Raji (cell line): ENCODE results near the gene MYO1B.

Experiments used
- POLR2A ChIP-seq: IDR thresholded peaks from 2 replicates; pipeline ENCODE4 v1.6.1; 2011; ENCODE audit warnings: low read depth, low read length, control low read depth; ENCODE audit not compliant: insufficient read depth

The MYO1B gene

DNA sequence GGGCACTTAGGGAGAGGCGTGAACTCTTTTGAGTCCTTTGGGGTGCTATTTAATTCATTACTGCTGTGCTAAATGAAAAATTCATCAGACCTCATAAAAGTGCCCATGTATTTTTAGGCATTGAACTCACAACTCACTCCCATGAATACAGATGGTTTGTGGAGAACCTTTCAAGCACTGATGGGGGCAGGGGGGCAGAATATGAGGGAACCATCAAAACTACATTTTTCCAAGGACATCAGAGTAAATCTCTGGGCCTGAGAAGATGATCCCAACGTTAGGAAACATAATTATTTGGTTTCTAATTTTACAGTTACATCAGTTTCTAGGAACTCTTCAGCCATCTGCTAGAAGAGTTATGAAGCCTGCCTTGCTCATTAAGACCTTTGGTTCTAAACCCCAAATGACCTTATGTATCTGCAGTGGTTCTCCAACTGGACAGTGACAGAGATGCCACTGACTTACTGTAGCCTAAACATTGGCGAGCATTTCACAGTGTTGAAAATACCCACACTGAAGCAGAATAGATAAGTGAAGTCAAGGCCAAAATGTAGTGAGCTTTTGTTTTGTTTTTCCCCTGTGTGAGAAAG is 90.8 kb downstream of the MYO1B start:
- TF ChIP-seq POLR2A: no peak

DNA sequence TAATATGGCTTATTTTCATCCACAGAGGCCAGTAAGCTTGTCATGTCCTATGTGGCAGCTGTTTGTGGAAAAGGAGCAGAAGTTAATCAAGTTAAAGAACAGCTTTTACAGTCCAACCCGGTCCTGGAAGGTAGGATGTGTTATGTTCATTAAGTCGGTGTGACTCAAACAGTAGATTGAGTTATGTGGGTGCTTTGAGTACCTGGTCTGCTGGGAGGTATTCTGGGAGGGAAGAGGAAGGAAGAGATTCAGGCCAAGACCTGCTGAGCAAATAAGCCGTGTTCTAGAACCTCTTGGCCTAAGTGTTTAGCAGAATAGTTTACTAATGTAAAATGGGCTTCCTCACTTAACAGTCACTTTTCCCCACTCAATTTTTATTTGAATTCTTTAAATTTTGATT is 96.2 kb downstream of the MYO1B start:
- no peak for TF ChIP-seq POLR2A

- TF ChIP-seq POLR2A: no peak
These were observed 98.7 kb downstream of the MYO1B start for GRCh38 chr2:191343796-191344338.

GRCh38 chr2:191345788-191346187 is 100.6 kb downstream of the MYO1B start:
- no peak for TF ChIP-seq POLR2A

DNA sequence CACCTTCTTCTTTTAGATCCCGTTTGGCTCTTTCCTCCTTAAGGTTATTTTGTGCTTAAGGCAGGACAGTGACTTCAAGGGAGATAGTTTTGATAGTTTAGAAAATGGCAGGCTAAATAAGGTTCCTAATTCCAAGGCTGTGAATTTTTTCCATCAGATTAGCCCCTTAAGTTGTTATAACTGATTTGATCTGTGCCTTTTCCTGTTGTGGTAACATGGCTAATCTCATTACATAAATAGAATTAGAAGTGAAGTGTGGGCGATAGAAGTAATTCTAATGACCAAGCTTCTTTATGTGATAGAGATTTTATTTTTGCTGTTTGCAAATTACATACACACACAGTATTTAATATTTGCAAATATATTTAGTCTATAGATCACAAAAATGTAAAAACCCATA is 102.0 kb downstream of the MYO1B start:
- no peak for TF ChIP-seq POLR2A

DNA sequence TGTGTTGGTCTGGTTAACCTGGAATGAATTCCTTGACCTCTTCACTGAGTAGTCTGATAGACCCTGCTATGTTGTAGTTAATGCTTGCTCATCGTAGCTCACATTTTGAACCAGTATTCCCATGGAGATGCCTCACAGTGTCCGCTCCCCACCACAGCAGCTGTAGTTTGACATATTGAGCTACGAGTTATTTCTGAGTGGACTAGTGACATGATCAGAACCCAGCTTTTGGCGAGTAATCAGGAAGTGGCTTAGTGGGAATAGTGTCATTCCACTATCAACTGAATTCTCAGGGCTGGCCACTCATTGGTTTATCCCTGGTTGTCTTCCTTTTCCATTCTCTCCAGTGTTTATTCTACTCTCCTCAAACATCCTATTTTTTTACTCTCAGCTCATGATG is 102.7 kb downstream of the MYO1B start:
- no peak for TF ChIP-seq POLR2A

GRCh38 chr2:191349990-191350389 is 104.8 kb downstream of the MYO1B start:
- TF ChIP-seq POLR2A: no peak

DNA sequence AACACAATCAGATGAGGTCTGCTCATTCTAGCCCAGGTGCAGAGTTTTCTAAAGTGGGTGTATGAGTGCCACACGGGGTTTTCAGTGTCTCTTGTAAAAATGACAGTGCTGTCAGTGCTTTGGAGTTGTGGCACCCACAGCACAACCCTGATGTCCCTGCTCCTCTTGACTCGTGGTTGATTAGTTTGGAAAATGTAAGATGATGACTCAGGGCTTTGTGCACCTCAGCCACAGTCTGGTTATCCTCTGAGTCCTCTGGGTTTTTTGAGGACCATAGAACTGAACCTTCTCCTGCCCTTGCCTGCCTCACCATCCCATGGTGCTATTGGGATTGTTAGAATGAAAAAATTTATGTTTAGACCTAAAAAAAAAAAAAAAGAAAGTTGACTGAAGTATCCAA is 105.6 kb downstream of the MYO1B start:
- TF ChIP-seq POLR2A: no peak

GRCh38 chr2:191351298-191351697 is 106.1 kb downstream of the MYO1B start:
- TF ChIP-seq POLR2A: no peak

GRCh38 chr2:191351921-191352320 is 106.7 kb downstream of the MYO1B start:
- TF ChIP-seq POLR2A: no peak

DNA sequence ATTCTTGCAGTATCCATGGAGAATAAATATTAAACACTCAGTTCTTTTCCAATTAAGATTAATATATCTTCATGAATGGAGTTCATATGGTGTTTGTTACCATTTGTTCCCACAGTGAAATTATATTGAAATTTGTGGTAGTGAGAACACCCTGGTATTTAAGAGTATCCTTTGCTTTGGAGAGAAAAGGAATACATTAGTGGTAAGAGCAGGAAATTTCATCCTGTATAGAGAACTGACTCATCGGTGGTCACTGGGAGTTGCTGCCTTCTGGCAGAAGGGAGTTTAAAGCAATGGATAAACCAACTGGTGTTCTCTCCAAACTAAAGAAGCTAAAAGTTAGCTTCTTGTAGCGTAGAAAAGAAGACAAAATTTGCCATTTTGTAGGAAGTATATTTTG is 107.3 kb downstream of the MYO1B start:
- TF ChIP-seq POLR2A: no peak

DNA sequence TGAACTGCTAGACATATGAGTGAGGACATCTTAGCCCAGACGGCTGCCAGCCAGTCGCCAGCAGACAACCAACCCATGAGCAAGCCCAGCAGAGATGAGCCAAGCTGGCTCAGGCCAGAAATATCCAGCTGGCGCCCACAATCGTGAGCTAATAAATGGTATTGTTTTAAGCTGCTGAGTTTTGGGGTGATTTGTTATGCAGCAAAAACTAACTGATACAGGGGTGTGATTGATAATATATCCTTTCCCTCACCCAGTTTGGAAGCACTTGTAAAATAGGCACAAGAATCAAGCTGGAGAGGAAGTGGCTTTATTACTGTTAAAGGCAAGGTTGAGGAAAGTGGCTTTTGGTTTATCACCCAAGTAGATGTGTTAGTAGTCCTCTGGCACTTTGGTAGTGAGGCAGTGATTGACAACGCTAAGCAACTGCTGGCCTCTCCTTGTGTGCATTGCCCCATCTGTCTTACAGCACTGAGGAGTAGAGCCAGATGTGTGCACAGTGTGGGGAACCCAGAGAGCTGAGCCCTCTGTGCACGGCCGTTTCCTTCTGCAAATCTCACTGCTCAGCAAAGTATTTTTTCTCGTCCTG is 110.1 kb downstream of the MYO1B start:
- TF ChIP-seq POLR2A: no peak

DNA sequence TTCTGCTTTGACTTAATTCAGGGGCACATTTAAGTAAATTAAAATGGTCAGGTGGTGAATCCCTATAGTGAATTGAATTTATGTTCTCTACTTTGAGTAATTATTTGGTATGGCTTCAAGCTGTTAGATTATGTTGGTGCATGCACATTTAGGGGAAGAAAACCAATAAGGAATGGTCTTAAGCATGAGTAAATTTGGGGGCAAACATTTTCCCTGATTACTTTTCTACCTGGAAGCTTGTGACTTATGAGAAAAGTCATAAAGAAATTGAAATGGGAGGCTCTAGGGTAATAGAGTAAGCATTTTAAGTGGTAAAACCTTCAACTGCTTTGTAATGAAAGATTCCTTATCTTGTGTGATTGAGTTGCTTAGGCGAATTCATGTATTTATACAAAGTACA is 112.5 kb downstream of the MYO1B start:
- TF ChIP-seq POLR2A: no peak

DNA sequence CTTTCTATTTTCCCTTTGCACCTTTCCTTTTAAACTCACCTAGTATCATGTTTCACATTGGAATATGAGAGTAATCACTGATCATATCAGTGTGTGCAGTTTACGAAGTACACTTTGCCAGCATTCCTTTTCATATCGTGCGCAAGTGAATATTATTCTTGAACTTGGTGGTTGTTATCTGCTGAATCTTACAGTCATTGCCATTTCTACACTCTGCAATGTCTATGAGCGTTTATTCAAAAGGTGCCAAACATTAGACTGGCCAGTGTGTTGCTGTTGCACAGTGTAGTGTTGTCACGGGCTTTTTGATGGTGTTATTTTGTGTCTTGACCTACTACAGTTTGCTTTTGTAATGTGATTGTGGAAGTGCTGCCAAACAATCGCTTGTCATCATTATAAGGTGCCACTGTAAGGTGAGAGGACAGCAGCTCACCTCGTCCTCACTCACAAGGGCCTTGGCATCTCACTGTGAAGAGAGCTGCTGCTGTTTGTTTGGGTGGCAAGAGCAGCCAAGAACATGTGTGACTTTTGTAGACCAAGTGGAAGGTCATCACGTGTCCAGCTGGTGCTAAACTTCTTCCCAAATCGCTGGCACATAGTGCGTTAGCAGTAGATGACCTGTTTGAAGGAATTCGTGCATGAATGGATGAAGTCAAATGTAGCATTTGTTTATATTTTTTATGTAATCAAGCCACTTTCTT is 113.3 kb downstream of the MYO1B start:
- no peak for TF ChIP-seq POLR2A

DNA sequence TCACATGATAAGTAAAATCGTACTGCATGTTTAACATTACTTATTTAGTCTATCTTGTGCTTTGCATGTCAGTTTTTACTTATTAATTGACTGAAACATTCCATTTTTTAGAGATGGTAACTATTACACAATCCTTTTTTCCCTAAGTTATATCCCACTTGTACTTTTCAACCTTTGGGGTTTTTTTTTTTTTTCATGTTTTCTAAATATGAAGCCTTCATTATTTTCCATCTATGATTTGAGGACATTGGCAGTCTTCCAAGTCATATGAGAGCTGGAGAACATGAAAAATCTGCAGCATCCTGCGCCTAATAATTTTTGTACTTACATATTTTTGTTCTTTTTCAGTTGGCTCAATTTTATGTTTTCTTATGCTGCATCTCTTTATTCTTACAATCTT is 113.9 kb downstream of the MYO1B start:
- TF ChIP-seq POLR2A: no peak

- no peak for TF ChIP-seq POLR2A
These were observed 115.7 kb downstream of the MYO1B start for GRCh38 chr2:191360918-191361317.
